ENCODE results near the gene MRI1.

Gene MRI1

GRCh38 chr19:13795595-13796300 is 31.4 kb downstream of the MRI1 start:
- no peak for DNase-seq

- no peak for DNase-seq
Measured at GRCh38 chr19:13796301-13797057, 32.2 kb downstream of the MRI1 start.

GRCh38 chr19:13797058-13797440 is 32.7 kb downstream of the MRI1 start:
- no peak for DNase-seq

- DNase-seq = no peak
Measured at GRCh38 chr19:13797870-13798269, 33.5 kb downstream of the MRI1 start.

GRCh38 chr19:13799669-13800068 is 35.3 kb downstream of the MRI1 start:
- DNase-seq = no peak

GRCh38 chr19:13803038-13803437 is 38.7 kb downstream of the MRI1 start:
- DNase-seq = no peak

- DNase-seq = no peak
Measured at GRCh38 chr19:13804830-13805683, 40.7 kb downstream of the MRI1 start.

GRCh38 chr19:13806728-13807127 is 42.4 kb downstream of the MRI1 start:
- DNase-seq = no peak

GRCh38 chr19:13807421-13808021 is 43.2 kb downstream of the MRI1 start:
- no peak for DNase-seq

GRCh38 chr19:13808856-13809255 is 44.5 kb downstream of the MRI1 start:
- no peak for DNase-seq

GRCh38 chr19:13812544-13812943 is 48.2 kb downstream of the MRI1 start:
- no peak for DNase-seq

- DNase-seq = no peak
Measured at GRCh38 chr19:13813147-13813546, 48.8 kb downstream of the MRI1 start.

GRCh38 chr19:13814550-13814949 is 50.2 kb downstream of the MRI1 start:
- DNase-seq = no peak

- no peak for DNase-seq
Measured at GRCh38 chr19:13817018-13817614, 52.8 kb downstream of the MRI1 start.

- DNase-seq = no peak
Measured at GRCh38 chr19:13817615-13818371, 53.5 kb downstream of the MRI1 start.

GRCh38 chr19:13819238-13819637 is 54.9 kb downstream of the MRI1 start:
- no peak for DNase-seq

GRCh38 chr19:13821292-13821691 is 57.0 kb downstream of the MRI1 start:
- DNase-seq = no peak

GRCh38 chr19:13823256-13823655 is 58.9 kb downstream of the MRI1 start:
- DNase-seq = no peak

Data from stimulated activated CD4-positive, alpha-beta T cell treated with anti-CD3 and anti-CD28 coated beads, Interleukin-12 subunit alpha, Interleukin-12 subunit beta, amount 100 ng/mL, for 4 hours (primary cell).